PC-3 (cell line): ENCODE results near the gene TGM5.
A peak's percentile ranks its signal among the peaks of the same experiment; 100 is the strongest.

ENCODE experiments used
- EZH2 ChIP-seq: fragments of 300-600 bp; sonication (generic); IDR thresholded peaks from one replicate; pipeline ENCODE4 v1.6.1; 2017; ENCODE audit warnings: antibody characterized with exemption, mild to moderate bottlenecking, low read length; ENCODE audit not compliant: unreplicated experiment
- EZH2phosphoT487 ChIP-seq: fragments of 300-600 bp; sonication (generic); IDR thresholded peaks from 2 replicates; pipeline ENCODE4 v1.6.1; 2018; ENCODE audit warnings: mild to moderate bottlenecking, antibody characterized with exemption, low read length, borderline replicate concordance
- TF ChIP-seq, protein P1 (sequence below): fragments of 300-600 bp; sonication (generic); conservative IDR thresholded peaks from 2 replicates; pipeline ENCODE4 v1.5.1; 2017; ENCODE audit warnings: antibody characterized with exemption, low read depth, mild to moderate bottlenecking, low read length

GRCh38 chr15:43268111-43269105 lies 1.7 kb upstream of the TGM5 start:
- TF ChIP-seq, protein P1, sequence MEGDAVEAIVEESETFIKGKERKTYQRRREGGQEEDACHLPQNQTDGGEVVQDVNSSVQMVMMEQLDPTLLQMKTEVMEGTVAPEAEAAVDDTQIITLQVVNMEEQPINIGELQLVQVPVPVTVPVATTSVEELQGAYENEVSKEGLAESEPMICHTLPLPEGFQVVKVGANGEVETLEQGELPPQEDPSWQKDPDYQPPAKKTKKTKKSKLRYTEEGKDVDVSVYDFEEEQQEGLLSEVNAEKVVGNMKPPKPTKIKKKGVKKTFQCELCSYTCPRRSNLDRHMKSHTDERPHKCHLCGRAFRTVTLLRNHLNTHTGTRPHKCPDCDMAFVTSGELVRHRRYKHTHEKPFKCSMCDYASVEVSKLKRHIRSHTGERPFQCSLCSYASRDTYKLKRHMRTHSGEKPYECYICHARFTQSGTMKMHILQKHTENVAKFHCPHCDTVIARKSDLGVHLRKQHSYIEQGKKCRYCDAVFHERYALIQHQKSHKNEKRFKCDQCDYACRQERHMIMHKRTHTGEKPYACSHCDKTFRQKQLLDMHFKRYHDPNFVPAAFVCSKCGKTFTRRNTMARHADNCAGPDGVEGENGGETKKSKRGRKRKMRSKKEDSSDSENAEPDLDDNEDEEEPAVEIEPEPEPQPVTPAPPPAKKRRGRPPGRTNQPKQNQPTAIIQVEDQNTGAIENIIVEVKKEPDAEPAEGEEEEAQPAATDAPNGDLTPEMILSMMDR, result peak; percentile 32; the same call in 1 of the 2 replicates
- TF ChIP-seq EZH2 (no peak), EZH2phosphoT487 (no peak)
